Endothelial cell of umbilical vein (primary cell): ENCODE data around the gene MS4A2. TPM values are rescaled to one million over a fixed set of nuclear protein-coding genes. Genes with fewer than 3 reads are reported as not detected.

ENCODE experiments used
- BruUV-seq: library from RNA; stranded (reverse); fragments of 400-500 nt; replicated peaks from 2 replicates; lab custom pipeline; 2021; lab: Mats Ljungman, UMichigan
- CTCF ChIA-PET: fragments of 300-600, 350-600 bp; sonication (Branson Sonifier 250); formaldehyde crosslinking; loops from one replicate; lab custom pipeline; 2021; ENCODE audit warnings: antibody characterized with exemption, inconsistent platforms; lab: Charles Lee
- POLR2A ChIA-PET: fragments of 300-600, 350-600 bp; sonication (Branson Sonifier 250); formaldehyde crosslinking; loops from one replicate; lab custom pipeline; 2021; ENCODE audit warnings: antibody characterized with exemption, inconsistent platforms; lab: Charles Lee
- DNase-seq: peaks from one replicate; pipeline ENCODE4 v3.0.0-alpha.2; 2011; ENCODE audit warnings: low read depth, low spot score
- FAIRE-seq: peaks from 2 replicates; lab custom pipeline; 2011; peaks lifted over from hg19 to GRCh38; lab: Jason Lieb, UNC
- H2AFZ ChIP-seq: 2 replicates; pipeline ENCODE4 v1.6.0; 2012; ENCODE audit warnings: low read depth, low read length, control low read depth, inconsistent platforms
- H3K27ac ChIP-seq: 2 replicates; pipeline ENCODE4 v1.5.1; 2011; ENCODE audit warnings: low read depth, mild to moderate bottlenecking, control low read depth, low read length, moderate library complexity; ENCODE audit not compliant: insufficient read depth
- H3K27me3 ChIP-seq, 2 experiments: 2 replicates each; pipeline versions ENCODE4 v1.6.0 to v1.6.1; 2011; ENCODE audit warnings: low read length in 2 of 2, mixed read lengths in 1 of 2; ENCODE audit not compliant: control insufficient read depth in 2 of 2, insufficient read depth in 2 of 2
- H3K36me3 ChIP-seq, 2 experiments: 2 replicates in 1 of 2; 3 replicates in 1 of 2; pipeline ENCODE4 v1.5.1; 2011; ENCODE audit warnings: low read length in 2 of 2, mild to moderate bottlenecking in 1 of 2, moderate library complexity in 1 of 2; ENCODE audit not compliant: control insufficient read depth in 2 of 2, insufficient read depth in 2 of 2; ENCODE audit errors: extremely low read depth in 1 of 2
- H3K4me1 ChIP-seq: 3 replicates; pipeline ENCODE4 v1.5.1; 2011; ENCODE audit warnings: mild to moderate bottlenecking, low read length; ENCODE audit not compliant: control insufficient read depth, insufficient read depth; ENCODE audit errors: extremely low read depth
- H3K4me2 ChIP-seq: 2 replicates; pipeline ENCODE4 v1.6.1; 2011; ENCODE audit warnings: low read length, control low read depth, mixed read lengths; ENCODE audit not compliant: insufficient read depth
- H3K4me3 ChIP-seq, 3 experiments: fragments of 200-600 bp in 1 of 3; sonication (generic), shearing (Covaris generic) in 1 of 3; replicated peaks in 1 of 3; 2 replicates each; pipeline ENCODE4 v1.5.1; 2011 to 2016; ENCODE audit warnings: control low read depth in 3 of 3, low read length in 3 of 3, mild to moderate bottlenecking in 2 of 3, inconsistent platforms in 1 of 3, low read depth in 1 of 3, moderate library complexity in 1 of 3; ENCODE audit not compliant: insufficient read depth in 1 of 3
- H3K79me2 ChIP-seq: 2 replicates; pipeline ENCODE4 v1.6.0; 2012; ENCODE audit warnings: low read length, inconsistent platforms; ENCODE audit not compliant: control insufficient read depth, insufficient read depth
- H3K9ac ChIP-seq: replicated peaks from 2 replicates; pipeline ENCODE3; 2011; ENCODE audit warnings: low read length, control low read depth; ENCODE audit not compliant: insufficient read depth; ENCODE audit errors: extremely low read depth
- H3K9me1 ChIP-seq: replicated peaks from 3 replicates; pipeline ENCODE4 v1.6.0; 2011; ENCODE audit warnings: mild to moderate bottlenecking, low read length; ENCODE audit not compliant: control insufficient read depth, insufficient read depth; ENCODE audit errors: extremely low read depth
- H3K9me3 ChIP-seq: replicated peaks from 2 replicates; pipeline ENCODE4 v1.5.1; 2012; ENCODE audit warnings: low read length, inconsistent platforms; ENCODE audit not compliant: control insufficient read depth, insufficient read depth
- H4K20me1 ChIP-seq: replicated peaks from 2 replicates; pipeline ENCODE3; 2011; ENCODE audit warnings: mild to moderate bottlenecking, low read length; ENCODE audit not compliant: control insufficient read depth, insufficient read depth; ENCODE audit errors: extremely low read depth
- CTCF ChIP-seq, 2 donors: IDR thresholded peaks; 1 replicate in 1 of 2; 2 replicates in 1 of 2; pipeline ENCODE4 v1.5.1; 2011; ENCODE audit warnings: low read length in 2 of 2, mild to moderate bottlenecking in 2 of 2, moderate library complexity in 2 of 2, control low read depth in 1 of 2, inconsistent platforms in 1 of 2, low read depth in 1 of 2; ENCODE audit not compliant: insufficient read depth in 1 of 2; ENCODE audit errors: extremely low read depth in 1 of 2
- FOS ChIP-seq: IDR thresholded peaks from 2 replicates; pipeline ENCODE4 v1.6.1; 2011; ENCODE audit warnings: mild to moderate bottlenecking, low read length, moderate library complexity, borderline replicate concordance; ENCODE audit not compliant: insufficient read depth
- GATA2 ChIP-seq: IDR thresholded peaks from 2 replicates; pipeline ENCODE4 v1.7.0; 2011; ENCODE audit warnings: low read depth, mild to moderate bottlenecking, moderate library complexity, mixed read lengths, low read length; ENCODE audit not compliant: insufficient read length, insufficient read depth
- JUN ChIP-seq: IDR thresholded peaks from 2 replicates; pipeline ENCODE4 v1.6.1; 2011; ENCODE audit warnings: borderline replicate concordance, low read depth; ENCODE audit not compliant: insufficient read length, insufficient read depth
- MAX ChIP-seq: IDR thresholded peaks from 2 replicates; pipeline ENCODE4 v1.6.1; 2011; ENCODE audit not compliant: insufficient read depth, insufficient read length
- MYC ChIP-seq: IDR thresholded peaks from one replicate; pipeline ENCODE4 v1.6.1; 2011; ENCODE audit warnings: mild to moderate bottlenecking, low read depth, low read length
- POLR2AphosphoS5 ChIP-seq: IDR thresholded peaks from 2 replicates; pipeline ENCODE4 v1.6.1; 2012; ENCODE audit warnings: low read depth, mild to moderate bottlenecking, control low read depth, low read length, moderate library complexity; ENCODE audit not compliant: insufficient read depth
- dilution Hi-C: fragments of 300-500 bp; cut with MboI; formaldehyde crosslinking; loops from one replicate; pipeline ENCODE4 v1.15.0; 2019; ENCODE audit warnings: low sequenced_read_pairs; ENCODE audit not compliant: extremely low pct_ligation_motif_present
- intact Hi-C: fragments of 100-400 bp; cut with micrococcal nuclease; formaldehyde crosslinking; loops from one replicate; pipeline ENCODE4 v1.10.0; 2022
- polyA plus RNA-seq, 4 experiments: library from polyadenylated mRNA; depleted of rRNA in 3 of 4; stranded (reverse) in 3 of 4; unstranded in 1 of 4; fragments of >200 nt; gene quantifications; 2 replicates each; pipeline versions ENCODE4 v1.2.1 to v1.2.3, GENCODE V29; 2011 to 2012; ENCODE audit warnings: missing spikeins in 1 of 4
- total RNA-seq: library from RNA; stranded (reverse); gene quantifications from 2 replicates; pipeline ENCODE4 v1.2.3, GENCODE V29; 2021

Gene MS4A2
- total and polyA plus RNA-seq, 2 donors (not counting 3 experiments of a cell fraction or from before 2014, with no cell fraction given), result not detected

GRCh38 chr11:60077216-60077817 lies 11.1 kb upstream of the MS4A2 start:
- no peaks in the 10 kb centered on the region for H3K79me2 ChIP-seq
- peak overlapping the region; percentile 24 for H3K4me2 ChIP-seq
- dilution Hi-C loops (no loop called here), intact Hi-C loops (no loop called here)
- no TSS peak for BruUV-seq
- H2AFZ ChIP-seq, result peak overlapping the region; percentile 18
- H3K36me3 ChIP-seq, result no peaks in the 10 kb centered on the region
- ChIA-PET POLR2A (no interaction called here), CTCF (interaction anchor here (0.9 to 1.3 kb wide), 4 partner anchors 8 to 174 kb away, joined by 3 to 6 read pairs (median 4); partner anchors contain the start of gene MS4A2)
- H3K4me1 ChIP-seq, result peaks cover 2% of the 10 kb centered on the region
- no peaks in the 10 kb centered on the region for H3K9me3 ChIP-seq
- H3K9ac ChIP-seq, result peak overlapping the region; percentile 16
- peaks cover 0 to 2% of the 10 kb centered on the region in 2 experiments for H3K27me3 ChIP-seq
- no peaks in the 10 kb centered on the region for H4K20me1 ChIP-seq
- FAIRE-seq (no peak), DNase-seq (peak; percentile 27)
- no peak overlapping the region for H3K4me3 ChIP-seq
- H3K9me1 ChIP-seq, result no peaks in the 10 kb centered on the region
- H3K27ac ChIP-seq, result no peak overlapping the region
- no peak for TF ChIP-seq MAX
- no peak for TF ChIP-seq MYC
- no peak for TF ChIP-seq FOS
- no peak for TF ChIP-seq GATA2
- TF ChIP-seq JUN, result no peak
- no peak for TF ChIP-seq CTCF (IDR thresholded peaks at IDR 0.05; ENCODE audit: extremely low read depth in 1 of 2, insufficient read depth in 1 of 2, low read depth in 1 of 2, low read length in 2 of 2)
- no peak for TF ChIP-seq POLR2AphosphoS5
